ENCODE data around the gene GAPVD1. TPM values are rescaled to one million over a fixed set of nuclear protein-coding genes. Genes with fewer than 3 reads are reported as not detected.

GAPVD1 gene
- total RNA-seq, 1 experiment from 2014 or later: 39.5 TPM

DNA sequence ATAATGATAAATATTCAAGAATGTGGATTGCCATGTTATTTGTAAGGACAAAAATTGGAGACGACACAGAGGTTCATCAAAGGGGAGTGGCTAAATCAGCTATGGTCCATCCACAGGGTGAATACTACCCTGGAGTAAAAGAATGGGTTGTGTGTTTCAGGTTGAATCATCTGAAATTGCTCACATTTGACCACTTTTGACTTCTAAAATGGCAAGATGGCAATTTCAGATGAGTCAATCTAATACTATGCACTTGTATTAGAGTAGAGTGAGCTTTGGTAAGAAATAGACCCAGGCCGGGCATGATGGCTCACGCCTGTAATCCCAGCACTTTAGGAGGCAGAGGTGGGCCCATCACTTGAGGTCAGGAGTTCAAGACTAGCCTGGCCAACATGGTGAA is 131.8 kb downstream of the GAPVD1 start:
- Mint-ChIP-seq H3K36me3 (ENCODE audit: insufficient read depth in 1 of 3, low read depth in 3 of 3) (no peaks in the 10 kb centered on the region), H3K4me1 (peaks cover 12 to 14% of the 10 kb centered on the region in 2 experiments), H3K27ac (no peak overlapping the region), H3K27me3 (ENCODE audit: low read depth) (peaks cover 17% of the 10 kb centered on the region), H3K9me3 (no peaks in the 10 kb centered on the region; a peak in 1 of 5 replicates), H3K4me3 (no peak overlapping the region)
- Histone ChIP-seq H3K79me1 (ENCODE audit: insufficient read depth, low read depth, low read length, poor library complexity, severe bottlenecking) (no peaks in the 10 kb centered on the region), H3K79me2 (ENCODE audit: insufficient read depth, low read length) (no peaks in the 10 kb centered on the region), H3K27ac (ENCODE audit: insufficient read length, low read depth, low read length) (no peak overlapping the region), H2BK120ac (ENCODE audit: low read depth, low read length, poor library complexity, severe bottlenecking) (no peak overlapping the region), H2BK20ac (ENCODE audit: low read depth, low read length, poor library complexity, severe bottlenecking) (no peak overlapping the region), H3K9me3 (ENCODE audit: control insufficient read depth, low read depth, low read length) (no peaks in the 10 kb centered on the region), H3K4me2 (ENCODE audit: insufficient read depth, insufficient read length, low read length) (no peak overlapping the region), H3K4ac (ENCODE audit: low read depth, low read length) (no peak overlapping the region), H2AFZ (ENCODE audit: low read length) (no peak overlapping the region), H4K8ac (replicated peaks; ENCODE audit: insufficient read length, low read depth, low read length) (no peak overlapping the region), H3K9ac (ENCODE audit: extremely low read depth, insufficient read length, low read length) (no peak overlapping the region), H3K23me2 (ENCODE audit: insufficient read length, low read depth, low read length, poor library complexity, severe bottlenecking) (no peaks in the 10 kb centered on the region), H4K20me1 (ENCODE audit: control insufficient read depth, insufficient read depth, insufficient read length) (no peaks in the 10 kb centered on the region), H3K27me3 (ENCODE audit: insufficient read depth, low read length) (no peaks in the 10 kb centered on the region), H2BK12ac (ENCODE audit: insufficient read length, low read depth, low read length) (no peak overlapping the region), H2BK5ac (ENCODE audit: insufficient read length, low read length) (no peak overlapping the region), H3K14ac (ENCODE audit: insufficient read depth, low read length) (no peak overlapping the region), H3T11ph (ENCODE audit: low read length) (no peak overlapping the region), H2AK5ac (ENCODE audit: insufficient read length, low read length) (no peak overlapping the region), H4K91ac (ENCODE audit: insufficient read length, low read depth, low read length) (no peak overlapping the region), H3K23ac (ENCODE audit: insufficient read length, low read depth, low read length) (no peak overlapping the region), H3K18ac (ENCODE audit: insufficient read length, low read depth, low read length) (no peak overlapping the region), H3K56ac (ENCODE audit: insufficient read length, low read depth, low read length) (no peak overlapping the region), H4K5ac (ENCODE audit: insufficient read length, low read depth, low read length) (no peak overlapping the region), H3K4me1 (ENCODE audit: insufficient read depth, low read length) (no peaks in the 10 kb centered on the region; the same call in 1 of the 2 replicates), H2BK15ac (ENCODE audit: low read depth, low read length) (no peak overlapping the region)
- no CpG with 5 or more reads among the region's 3 CpGs for WGBS (ENCODE audit: extremely low coverage, insufficient read length, low lambda C conversion rate)
- DNase-seq: no peak
- TF ChIP-seq, protein P1, sequence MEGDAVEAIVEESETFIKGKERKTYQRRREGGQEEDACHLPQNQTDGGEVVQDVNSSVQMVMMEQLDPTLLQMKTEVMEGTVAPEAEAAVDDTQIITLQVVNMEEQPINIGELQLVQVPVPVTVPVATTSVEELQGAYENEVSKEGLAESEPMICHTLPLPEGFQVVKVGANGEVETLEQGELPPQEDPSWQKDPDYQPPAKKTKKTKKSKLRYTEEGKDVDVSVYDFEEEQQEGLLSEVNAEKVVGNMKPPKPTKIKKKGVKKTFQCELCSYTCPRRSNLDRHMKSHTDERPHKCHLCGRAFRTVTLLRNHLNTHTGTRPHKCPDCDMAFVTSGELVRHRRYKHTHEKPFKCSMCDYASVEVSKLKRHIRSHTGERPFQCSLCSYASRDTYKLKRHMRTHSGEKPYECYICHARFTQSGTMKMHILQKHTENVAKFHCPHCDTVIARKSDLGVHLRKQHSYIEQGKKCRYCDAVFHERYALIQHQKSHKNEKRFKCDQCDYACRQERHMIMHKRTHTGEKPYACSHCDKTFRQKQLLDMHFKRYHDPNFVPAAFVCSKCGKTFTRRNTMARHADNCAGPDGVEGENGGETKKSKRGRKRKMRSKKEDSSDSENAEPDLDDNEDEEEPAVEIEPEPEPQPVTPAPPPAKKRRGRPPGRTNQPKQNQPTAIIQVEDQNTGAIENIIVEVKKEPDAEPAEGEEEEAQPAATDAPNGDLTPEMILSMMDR (conservative IDR thresholded peaks at IDR 0.05): no peak

Measured in H9 (cell line).